Activated CD4-positive, CD25-positive, alpha-beta regulatory T cell treated with anti-CD3 and anti-CD28 coated beads, Interleukin-2, amount 50 U/mL, for 16 hours (primary cell): Measurements from ENCODE around the gene TPST2.

Source experiments
- DNase-seq: peaks from one replicate; pipeline ENCODE4 v3.0.0-alpha.2; 2020; ENCODE audit warnings: low read depth, low spot score

Gene TPST2

GRCh38 chr22:26610996-26611395 lies 21.1 kb upstream of the TPST2 start:
- DNase-seq: no peak

- DNase-seq: no peak
Observed at GRCh38 chr22:26610072-26610958, 20.4 kb upstream of the TPST2 start.

GRCh38 chr22:26609287-26609686 lies 19.4 kb upstream of the TPST2 start:
- DNase-seq: no peak

- no peak for DNase-seq
Observed at GRCh38 chr22:26608129-26608528, 18.2 kb upstream of the TPST2 start.

DNA sequence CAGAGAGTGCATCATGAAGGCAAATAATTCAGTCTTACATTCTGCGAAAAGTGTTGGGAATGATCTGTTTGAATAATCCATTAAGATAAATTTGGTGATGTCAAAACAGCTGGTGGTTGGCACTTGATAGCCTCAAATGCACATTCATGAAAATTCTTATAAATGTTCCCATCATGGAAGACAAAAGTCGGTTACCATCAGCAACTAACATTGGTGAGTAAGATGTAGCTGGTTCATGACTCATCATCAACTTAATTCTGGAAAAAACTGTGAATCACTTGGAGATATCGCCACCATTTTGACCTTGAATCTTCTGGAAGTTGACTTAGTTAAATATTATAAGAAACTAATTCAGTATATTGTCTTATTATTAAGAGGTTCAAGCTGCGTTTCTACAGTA lies 16.7 kb upstream of the TPST2 start:
- no peak for DNase-seq

DNA sequence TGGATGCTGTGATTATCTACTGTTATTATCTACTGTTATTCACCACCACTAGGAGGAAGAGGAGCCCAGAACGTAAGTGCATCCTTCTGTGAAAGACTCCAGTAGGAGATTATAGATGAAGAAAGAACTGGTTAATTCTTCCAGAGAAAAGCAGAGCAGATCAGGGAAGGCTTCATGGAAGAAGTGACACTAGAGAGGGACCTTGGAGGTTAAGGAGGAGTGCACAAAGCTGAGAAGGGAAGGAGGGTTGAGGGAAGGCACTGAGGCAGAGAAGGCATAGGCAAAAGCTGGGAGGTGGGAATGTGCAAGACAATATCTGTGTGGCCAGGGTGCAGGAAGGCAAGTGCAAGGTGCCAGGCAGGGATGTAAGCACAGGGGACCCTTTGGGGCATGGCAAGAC lies 14.4 kb upstream of the TPST2 start:
- no peak for DNase-seq

GRCh38 chr22:26602127-26602526 lies 12.2 kb upstream of the TPST2 start:
- no peak for DNase-seq

GRCh38 chr22:26601726-26602125 lies 11.8 kb upstream of the TPST2 start:
- DNase-seq: no peak

- DNase-seq: no peak
Observed at GRCh38 chr22:26599505-26599904, 9.6 kb upstream of the TPST2 start.

DNA sequence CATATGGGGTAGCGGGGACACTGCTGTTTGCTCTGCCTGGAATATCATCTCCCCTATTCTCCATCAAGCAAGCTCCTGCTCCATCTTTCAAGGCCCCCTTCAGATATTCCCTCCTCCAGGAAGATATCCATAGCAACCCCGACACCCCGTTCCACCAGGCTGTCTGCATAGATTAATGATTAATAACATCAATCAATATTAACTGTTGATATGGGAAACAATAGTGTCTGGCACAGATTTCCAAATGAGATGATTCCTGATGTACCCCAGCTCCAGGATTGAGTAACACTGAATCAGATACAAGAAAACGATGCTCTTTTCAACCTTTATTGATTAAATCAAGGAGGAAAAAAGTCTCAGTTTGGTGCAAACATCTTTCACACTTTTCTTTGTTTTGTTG lies 7.5 kb upstream of the TPST2 start:
- no peak for DNase-seq

GRCh38 chr22:26597026-26597425 lies 7.1 kb upstream of the TPST2 start:
- no peak for DNase-seq

DNA sequence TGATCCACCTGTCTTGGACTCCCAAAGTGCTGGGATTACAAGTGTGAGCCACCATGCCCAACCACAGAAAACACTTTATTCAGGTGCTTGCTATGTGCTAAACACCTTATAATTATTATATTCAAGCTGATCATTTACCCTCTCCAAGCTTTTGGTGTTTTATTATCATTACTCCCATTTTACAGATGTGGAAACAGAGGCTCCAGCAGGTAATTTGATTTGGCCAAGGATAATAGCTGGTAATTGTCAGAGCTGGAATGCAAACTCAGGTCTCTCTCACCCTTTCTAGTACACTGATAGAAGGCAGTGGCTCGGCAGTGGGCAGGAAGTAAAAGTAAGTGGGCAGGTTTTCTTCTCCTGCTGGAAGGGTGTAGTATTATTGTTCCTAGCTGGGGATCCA lies 3.8 kb upstream of the TPST2 start:
- no peak for DNase-seq

GRCh38 chr22:26592421-26592891 lies 2.5 kb upstream of the TPST2 start:
- no peak for DNase-seq

DNA sequence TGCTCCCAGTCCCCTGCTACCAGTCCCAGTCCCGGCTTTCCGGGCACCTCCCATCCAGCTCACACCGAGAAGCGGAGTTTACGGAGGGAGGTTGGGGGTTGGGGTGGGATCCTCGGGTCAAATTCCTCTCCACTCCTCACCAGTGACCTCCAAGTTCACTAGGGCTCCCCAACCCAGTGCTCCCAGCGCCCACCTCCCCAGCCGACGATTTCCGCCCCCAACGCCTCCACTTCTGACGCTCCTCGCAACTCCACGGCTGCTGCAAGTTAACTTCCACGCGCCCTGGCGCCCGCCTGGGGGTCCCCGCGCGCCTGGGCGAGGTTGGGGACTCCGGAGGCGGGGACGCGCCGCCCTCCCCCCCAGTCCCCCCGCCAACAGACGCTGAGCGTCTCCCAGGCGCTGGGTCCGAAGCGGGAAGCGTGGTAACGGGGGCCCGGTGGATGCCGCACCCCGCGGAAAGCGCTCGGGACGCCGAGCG lies 526 bp downstream of the TPST2 start:
- no peak for DNase-seq

GRCh38 chr22:26588729-26589366 lies 1.1 kb downstream of the TPST2 start:
- DNase-seq: no peak

GRCh38 chr22:26587991-26588613 lies 1.8 kb downstream of the TPST2 start:
- DNase-seq: no peak

- DNase-seq: no peak
Observed at GRCh38 chr22:26586556-26587325, 3.2 kb downstream of the TPST2 start.

GRCh38 chr22:26585104-26585790 lies 4.7 kb downstream of the TPST2 start:
- no peak for DNase-seq

GRCh38 chr22:26584010-26584409 lies 5.9 kb downstream of the TPST2 start:
- no peak for DNase-seq

DNA sequence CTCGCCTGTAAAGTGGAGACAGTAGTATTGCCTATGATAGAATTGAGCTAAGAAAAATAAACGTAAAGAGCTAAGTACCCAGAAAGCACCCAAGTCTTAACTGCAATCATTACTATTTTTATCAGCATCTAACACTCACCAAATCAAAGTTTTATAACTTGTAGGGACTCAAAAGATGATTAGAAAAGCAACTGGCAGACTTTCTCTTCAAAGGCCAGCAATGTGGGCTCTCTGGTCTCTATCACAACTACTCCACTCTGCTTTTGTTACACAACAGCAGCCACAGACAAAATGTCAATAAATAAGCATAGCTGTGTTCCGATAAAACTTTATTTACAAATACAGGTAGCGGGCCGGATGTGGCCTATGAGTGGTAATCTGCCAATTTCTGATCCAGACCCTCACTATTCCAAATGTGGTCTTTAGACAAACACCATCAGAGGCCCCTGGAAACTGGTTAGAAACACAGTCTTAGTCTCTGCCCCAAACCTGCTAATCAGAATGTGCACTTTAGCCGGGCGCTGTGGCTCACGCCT lies 8.2 kb downstream of the TPST2 start:
- DNase-seq: no peak

GRCh38 chr22:26581026-26581425 lies 8.9 kb downstream of the TPST2 start:
- no peak for DNase-seq
